GM19395 (cell line): ENCODE measurements around the gene NPY4R2.
"Not testable (repeated sequence)": the region's sequence is repeated elsewhere in the genome, so short reads cannot be mapped to it uniquely, and the experiment has no call there.

ENCODE experiments used
- ATAC-seq: cut with Tn5 transposase; IDR thresholded peaks from one replicate; pipeline ENCODE4 v1.9.1; 2021; ENCODE audit warnings: mild to moderate bottlenecking, moderate library complexity; ENCODE audit not compliant: unreplicated experiment

The NPY4R2 gene, protein sequence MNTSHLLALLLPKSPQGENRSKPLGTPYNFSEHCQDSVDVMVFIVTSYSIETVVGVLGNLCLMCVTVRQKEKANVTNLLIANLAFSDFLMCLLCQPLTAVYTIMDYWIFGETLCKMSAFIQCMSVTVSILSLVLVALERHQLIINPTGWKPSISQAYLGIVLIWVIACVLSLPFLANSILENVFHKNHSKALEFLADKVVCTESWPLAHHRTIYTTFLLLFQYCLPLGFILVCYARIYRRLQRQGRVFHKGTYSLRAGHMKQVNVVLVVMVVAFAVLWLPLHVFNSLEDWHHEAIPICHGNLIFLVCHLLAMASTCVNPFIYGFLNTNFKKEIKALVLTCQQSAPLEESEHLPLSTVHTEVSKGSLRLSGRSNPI

GRCh38 chr10:47918475-47918874, at the start of gene NPY4R2:
TSS of gene NPY4R2 (plus strand) at chr10:47918662. CDS start at chr10:47921988, 3,326 bp downstream.
- ATAC-seq, result not testable (repeated sequence)

GRCh38 chr10:47870887-47871286, 47.6 kb upstream of the NPY4R2 start:
- ATAC-seq, result not testable (repeated sequence)

GRCh38 chr10:47871485-47872180, 46.8 kb upstream of the NPY4R2 start:
- not testable (repeated sequence) for ATAC-seq

- ATAC-seq, result not testable (repeated sequence)
These were observed 46.2 kb upstream of the NPY4R2 start for GRCh38 chr10:47872236-47872635.

- not testable (repeated sequence) for ATAC-seq
These were observed 34.2 kb upstream of the NPY4R2 start for GRCh38 chr10:47884239-47884638.

GRCh38 chr10:47884934-47885333, 33.5 kb upstream of the NPY4R2 start:
- not testable (repeated sequence) for ATAC-seq

DNA sequence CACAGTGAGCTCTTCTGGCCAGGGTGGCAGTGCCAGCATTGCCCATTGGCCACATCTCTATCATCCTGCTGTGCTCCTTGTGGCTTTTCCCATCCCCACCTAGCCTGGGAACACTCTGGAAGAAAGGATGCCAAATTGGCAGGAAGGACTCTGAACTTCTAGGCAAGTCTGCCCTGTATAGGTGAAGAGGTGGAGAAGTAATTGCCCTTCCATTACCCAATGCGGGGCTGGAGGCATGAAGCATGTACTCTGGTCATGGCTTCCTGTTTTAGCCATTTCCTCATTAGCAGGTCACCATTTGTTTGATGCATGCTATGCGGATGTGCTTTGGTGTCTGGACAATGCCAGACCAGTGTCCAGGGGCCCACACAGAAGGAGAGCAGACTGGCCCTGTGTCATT, 32.1 kb upstream of the NPY4R2 start:
- ATAC-seq, result not testable (repeated sequence)

DNA sequence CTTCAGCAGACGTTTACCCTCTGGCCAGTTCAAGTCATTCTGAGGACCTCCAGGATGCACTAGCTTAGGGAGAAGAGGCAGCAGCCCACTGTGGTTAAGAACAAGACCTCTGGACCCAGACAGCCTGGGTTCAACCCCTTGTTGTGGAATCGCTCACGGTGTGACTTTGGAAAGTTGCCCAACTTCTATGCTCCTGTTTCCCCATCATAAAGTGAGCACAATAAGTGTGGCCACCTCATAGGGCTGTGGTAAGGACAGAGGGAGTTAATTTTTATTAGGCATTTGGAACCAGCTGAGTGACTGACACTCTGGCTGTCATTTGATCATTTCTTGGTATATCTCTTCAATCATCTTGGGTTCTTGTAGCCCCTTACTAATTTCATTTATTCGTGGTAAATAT, 31.6 kb upstream of the NPY4R2 start:
- not testable (repeated sequence) for ATAC-seq

GRCh38 chr10:47890737-47891136, 27.7 kb upstream of the NPY4R2 start:
- ATAC-seq, result not testable (repeated sequence)

DNA sequence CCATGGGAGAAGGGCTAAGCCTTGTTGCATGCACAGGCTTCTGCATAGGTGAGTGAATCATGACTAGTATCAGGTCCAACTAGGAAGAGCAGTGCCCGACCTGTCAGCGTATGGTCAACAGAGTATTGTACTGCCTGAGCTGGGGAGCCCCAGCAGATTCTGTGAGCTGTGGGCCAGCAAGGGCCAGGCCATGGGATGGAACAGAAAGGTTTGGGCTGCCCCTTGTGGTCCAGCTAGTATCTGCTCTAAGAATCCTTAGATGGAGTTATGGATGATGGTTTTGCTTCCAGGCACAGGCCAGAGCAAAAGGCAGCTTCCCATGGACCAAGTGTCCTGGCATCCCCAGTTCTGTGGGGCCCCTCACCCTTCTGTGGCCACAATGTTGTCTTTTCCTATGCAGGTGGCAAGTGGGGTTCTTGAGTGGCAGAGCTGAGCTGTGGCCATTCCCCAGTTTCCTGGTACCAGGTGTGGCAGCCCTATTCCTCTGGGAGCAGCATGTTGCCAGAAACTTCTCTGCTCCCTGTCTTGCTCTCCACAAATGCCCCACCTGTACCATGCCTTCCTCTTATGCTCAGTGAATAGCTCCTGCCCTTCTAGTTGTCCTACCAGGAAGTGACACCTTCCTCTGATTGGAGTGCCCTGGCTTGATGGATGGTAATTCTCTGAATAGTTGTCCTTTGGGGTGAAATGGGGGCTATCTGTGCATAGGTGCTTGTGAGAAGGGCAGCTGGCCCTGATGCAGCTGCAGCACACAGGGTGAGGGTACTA, 25.8 kb upstream of the NPY4R2 start:
- not testable (repeated sequence) for ATAC-seq

DNA sequence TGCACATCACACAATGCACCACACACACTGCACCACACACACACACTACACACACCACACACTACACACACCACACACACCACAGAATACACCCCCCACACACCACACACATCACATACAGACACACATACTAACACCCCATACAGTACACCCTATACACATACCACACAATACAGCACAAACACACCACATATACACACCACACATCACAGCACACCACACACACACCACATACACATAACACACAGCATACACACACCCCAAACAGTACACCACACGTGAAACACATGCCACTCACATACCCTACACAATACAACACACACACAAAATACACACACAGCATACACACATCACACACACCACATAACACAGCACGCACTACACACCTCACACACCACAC, 23.9 kb upstream of the NPY4R2 start:
- ATAC-seq, result not testable (repeated sequence)

- not testable (repeated sequence) for ATAC-seq
These were observed 20.6 kb upstream of the NPY4R2 start for GRCh38 chr10:47897813-47898212.

DNA sequence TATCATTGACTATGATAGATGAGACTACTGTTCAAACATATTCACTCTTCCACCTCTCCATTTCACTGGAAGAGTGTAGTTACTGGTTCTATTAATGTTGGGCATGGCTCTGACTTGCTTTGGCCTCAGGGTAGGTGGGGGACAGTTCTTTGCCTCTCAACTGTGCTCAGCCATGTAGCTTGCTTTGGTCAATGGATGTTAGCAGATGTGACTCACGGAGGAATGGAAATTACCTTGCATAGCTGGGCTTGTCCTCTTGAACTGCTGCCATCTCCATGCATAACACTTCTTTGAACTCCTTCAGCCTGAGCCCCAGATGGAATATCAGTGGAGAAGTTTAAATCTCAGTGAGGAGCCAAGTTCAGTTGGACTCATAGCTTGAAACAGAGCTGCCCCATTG, 9.1 kb upstream of the NPY4R2 start:
- ATAC-seq, result not testable (repeated sequence)

- not testable (repeated sequence) for ATAC-seq
These were observed 8.0 kb upstream of the NPY4R2 start for GRCh38 chr10:47910486-47910885.

DNA sequence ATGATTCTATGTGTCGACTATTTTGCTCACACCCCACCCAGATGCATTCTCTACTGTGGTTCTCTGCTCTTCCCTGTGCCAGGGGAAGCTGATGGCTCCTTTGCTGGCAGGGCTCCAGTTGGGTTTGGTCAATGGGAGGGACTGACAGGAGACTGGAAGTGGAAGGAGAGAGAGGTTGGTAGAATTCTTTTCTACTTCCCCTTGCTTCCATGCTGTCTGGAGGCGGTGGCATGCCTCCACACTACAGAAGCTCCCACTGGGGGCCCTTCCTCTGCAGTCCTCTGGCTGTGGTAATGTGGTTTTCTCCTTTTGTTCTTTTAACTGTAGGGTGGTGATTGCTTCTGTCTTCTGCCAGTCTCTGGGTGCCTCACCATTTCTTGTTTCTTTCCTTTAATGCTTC, 4.4 kb upstream of the NPY4R2 start:
- ATAC-seq, result not testable (repeated sequence)

GRCh38 chr10:47915849-47916548, 2.5 kb upstream of the NPY4R2 start:
- ATAC-seq, result not testable (repeated sequence)

- ATAC-seq, result not testable (repeated sequence)
These were observed 2.1 kb downstream of the NPY4R2 start for GRCh38 chr10:47920610-47921009.

GRCh38 chr10:47922503-47922902, 4.0 kb downstream of the NPY4R2 start:
- ATAC-seq, result not testable (repeated sequence)

- not testable (repeated sequence) for ATAC-seq
These were observed 6.2 kb downstream of the NPY4R2 start for GRCh38 chr10:47924628-47925027.

GRCh38 chr10:47927147-47927916, 8.9 kb downstream of the NPY4R2 start:
- ATAC-seq, result not testable (repeated sequence)
